ENCODE data around the gene PLAAT4.
A peak's percentile ranks its signal among the peaks of the same experiment; 100 is the strongest.

Gene PLAAT4

DNA sequence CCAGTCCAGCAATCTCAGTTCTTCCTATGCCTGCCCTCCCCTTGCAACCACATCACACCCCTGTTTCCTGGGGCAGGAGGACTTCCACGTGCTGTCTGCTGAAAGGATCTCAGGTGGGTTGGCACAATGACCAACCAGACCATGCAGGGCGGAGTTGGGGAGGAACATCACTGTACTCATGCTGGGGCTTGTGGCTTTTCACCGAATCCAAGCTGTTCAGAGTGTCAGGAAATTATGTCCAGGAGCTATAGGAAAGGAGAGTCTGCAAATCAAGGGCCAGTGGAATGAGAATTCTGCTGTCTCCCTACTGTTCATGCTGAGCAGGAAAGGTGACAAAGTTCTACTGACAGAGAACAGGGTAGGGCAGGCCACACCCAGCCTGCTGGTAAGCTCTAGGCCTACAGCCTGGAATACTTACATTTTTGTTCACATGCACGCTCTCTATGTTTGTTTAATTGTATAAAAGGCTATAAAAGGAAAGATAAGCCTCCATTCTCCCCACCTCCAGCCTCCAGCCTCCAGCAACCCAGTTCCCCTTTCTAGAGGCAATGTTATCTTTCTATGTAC lies 28.3 kb downstream of the PLAAT4 start:
- H3K4me3 ChIP-seq (replicated peaks; ENCODE audit: insufficient read depth, low read length): no peak overlapping the region
- TF ChIP-seq SPI1 (IDR thresholded peaks at IDR 0.05; ENCODE audit: borderline replicate concordance, low read depth): peak; percentile 47
- TF ChIP-seq, protein P1, sequence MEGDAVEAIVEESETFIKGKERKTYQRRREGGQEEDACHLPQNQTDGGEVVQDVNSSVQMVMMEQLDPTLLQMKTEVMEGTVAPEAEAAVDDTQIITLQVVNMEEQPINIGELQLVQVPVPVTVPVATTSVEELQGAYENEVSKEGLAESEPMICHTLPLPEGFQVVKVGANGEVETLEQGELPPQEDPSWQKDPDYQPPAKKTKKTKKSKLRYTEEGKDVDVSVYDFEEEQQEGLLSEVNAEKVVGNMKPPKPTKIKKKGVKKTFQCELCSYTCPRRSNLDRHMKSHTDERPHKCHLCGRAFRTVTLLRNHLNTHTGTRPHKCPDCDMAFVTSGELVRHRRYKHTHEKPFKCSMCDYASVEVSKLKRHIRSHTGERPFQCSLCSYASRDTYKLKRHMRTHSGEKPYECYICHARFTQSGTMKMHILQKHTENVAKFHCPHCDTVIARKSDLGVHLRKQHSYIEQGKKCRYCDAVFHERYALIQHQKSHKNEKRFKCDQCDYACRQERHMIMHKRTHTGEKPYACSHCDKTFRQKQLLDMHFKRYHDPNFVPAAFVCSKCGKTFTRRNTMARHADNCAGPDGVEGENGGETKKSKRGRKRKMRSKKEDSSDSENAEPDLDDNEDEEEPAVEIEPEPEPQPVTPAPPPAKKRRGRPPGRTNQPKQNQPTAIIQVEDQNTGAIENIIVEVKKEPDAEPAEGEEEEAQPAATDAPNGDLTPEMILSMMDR (IDR thresholded peaks at IDR 0.05; ENCODE audit: insufficient read depth, low read length): no peak
- H3K27ac ChIP-seq (replicated peaks): no peak overlapping the region
- no peak for DNase-seq (ENCODE audit: low read depth in 1 of 2, low spot score in 1 of 2)
- no peaks in the 10 kb centered on the region for H3K27me3 ChIP-seq (ENCODE audit: insufficient read depth, poor library complexity, severe bottlenecking)

DNA sequence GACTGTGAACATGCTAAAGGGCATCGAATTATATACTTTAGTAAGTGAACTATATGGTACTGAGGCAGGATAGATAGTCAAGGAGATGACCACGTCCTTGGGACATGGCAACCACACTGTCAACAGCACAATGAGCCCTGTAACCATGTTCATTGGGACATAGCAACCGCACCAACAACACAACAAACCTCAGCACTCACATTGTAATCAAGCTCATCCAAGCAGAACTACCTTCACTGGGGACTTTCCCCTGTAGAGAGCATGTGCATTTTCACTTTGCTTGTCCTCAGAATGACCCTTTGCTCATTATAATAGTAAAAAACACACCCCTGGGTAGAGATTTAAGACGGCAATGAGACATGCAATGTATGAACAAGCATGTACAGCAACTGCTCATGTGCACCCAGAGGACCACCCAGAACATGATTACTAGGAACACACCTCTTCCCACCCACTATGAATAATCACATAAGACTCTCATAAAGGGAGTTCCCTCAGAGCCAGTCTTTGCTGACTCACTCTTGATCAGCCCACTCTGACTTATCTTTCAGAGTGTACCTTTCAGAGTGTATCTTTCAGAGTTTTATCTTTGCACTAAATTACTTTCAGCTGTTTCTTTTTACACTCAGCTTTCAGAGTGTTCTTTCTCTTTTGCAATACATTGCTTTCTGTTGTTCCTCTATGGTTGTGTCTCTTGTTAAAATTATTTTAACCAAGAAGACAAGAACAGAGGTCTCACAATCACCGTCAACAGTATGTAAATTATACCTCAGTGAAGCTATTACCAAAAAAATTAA lies 30.6 kb downstream of the PLAAT4 start:
- Histone ChIP-seq H3K4me3 (replicated peaks; ENCODE audit: insufficient read depth, low read length) (no peak overlapping the region), H3K27ac (replicated peaks) (peak overlapping the region; percentile 36), H3K27me3 (ENCODE audit: insufficient read depth, poor library complexity, severe bottlenecking) (no peaks in the 10 kb centered on the region)
- TF ChIP-seq, protein P2, sequence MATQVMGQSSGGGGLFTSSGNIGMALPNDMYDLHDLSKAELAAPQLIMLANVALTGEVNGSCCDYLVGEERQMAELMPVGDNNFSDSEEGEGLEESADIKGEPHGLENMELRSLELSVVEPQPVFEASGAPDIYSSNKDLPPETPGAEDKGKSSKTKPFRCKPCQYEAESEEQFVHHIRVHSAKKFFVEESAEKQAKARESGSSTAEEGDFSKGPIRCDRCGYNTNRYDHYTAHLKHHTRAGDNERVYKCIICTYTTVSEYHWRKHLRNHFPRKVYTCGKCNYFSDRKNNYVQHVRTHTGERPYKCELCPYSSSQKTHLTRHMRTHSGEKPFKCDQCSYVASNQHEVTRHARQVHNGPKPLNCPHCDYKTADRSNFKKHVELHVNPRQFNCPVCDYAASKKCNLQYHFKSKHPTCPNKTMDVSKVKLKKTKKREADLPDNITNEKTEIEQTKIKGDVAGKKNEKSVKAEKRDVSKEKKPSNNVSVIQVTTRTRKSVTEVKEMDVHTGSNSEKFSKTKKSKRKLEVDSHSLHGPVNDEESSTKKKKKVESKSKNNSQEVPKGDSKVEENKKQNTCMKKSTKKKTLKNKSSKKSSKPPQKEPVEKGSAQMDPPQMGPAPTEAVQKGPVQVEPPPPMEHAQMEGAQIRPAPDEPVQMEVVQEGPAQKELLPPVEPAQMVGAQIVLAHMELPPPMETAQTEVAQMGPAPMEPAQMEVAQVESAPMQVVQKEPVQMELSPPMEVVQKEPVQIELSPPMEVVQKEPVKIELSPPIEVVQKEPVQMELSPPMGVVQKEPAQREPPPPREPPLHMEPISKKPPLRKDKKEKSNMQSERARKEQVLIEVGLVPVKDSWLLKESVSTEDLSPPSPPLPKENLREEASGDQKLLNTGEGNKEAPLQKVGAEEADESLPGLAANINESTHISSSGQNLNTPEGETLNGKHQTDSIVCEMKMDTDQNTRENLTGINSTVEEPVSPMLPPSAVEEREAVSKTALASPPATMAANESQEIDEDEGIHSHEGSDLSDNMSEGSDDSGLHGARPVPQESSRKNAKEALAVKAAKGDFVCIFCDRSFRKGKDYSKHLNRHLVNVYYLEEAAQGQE (IDR thresholded peaks at IDR 0.05; ENCODE audit: insufficient replicate concordance, low read depth): no peak
- TF ChIP-seq SPI1 (IDR thresholded peaks at IDR 0.05; ENCODE audit: borderline replicate concordance, low read depth) (no peak), POLR2AphosphoS5 (IDR thresholded peaks at IDR 0.05; ENCODE audit: low read depth) (no peak), GABPA (IDR thresholded peaks at IDR 0.05; ENCODE audit: low read depth) (no peak)
- TF ChIP-seq, protein P1 (IDR thresholded peaks at IDR 0.05; ENCODE audit: insufficient read depth, low read length): no peak
- peak in 1 of 2 experiments; percentile 25 for DNase-seq (ENCODE audit: low read depth in 1 of 2, low spot score in 1 of 2)

DNA sequence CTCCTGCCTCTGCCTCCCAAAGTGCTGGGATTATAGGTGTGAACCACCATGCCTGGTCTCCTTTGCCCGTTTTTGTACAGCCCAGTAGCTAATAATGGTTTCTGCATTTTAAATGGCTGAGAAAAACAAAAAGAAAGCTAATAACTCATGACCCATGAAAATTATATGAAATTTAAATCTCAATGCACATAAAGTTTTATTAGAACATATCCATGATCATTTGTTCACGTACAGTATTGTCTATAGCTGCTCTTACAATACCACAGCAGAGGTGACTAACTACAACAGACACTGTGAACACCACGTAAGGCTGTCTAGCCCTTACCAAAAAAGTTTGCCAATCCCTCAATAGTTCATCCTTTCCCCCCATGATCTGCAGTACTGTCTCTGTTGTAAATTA lies 33.0 kb downstream of the PLAAT4 start:
- Histone ChIP-seq H3K27ac (replicated peaks) (no peak overlapping the region), H3K4me3 (replicated peaks; ENCODE audit: insufficient read depth, low read length) (no peak overlapping the region), H3K27me3 (ENCODE audit: insufficient read depth, poor library complexity, severe bottlenecking) (no peaks in the 10 kb centered on the region)
- no peak for TF ChIP-seq SPI1 (IDR thresholded peaks at IDR 0.05; ENCODE audit: borderline replicate concordance, low read depth)
- TF ChIP-seq POLR2AphosphoS5 (IDR thresholded peaks at IDR 0.05; ENCODE audit: low read depth): no peak
- no peak for TF ChIP-seq GABPA (IDR thresholded peaks at IDR 0.05; ENCODE audit: low read depth)
- TF ChIP-seq, protein P1 (IDR thresholded peaks at IDR 0.05; ENCODE audit: insufficient read depth, low read length): no peak
- TF ChIP-seq, protein P2 (IDR thresholded peaks at IDR 0.05; ENCODE audit: insufficient replicate concordance, low read depth): no peak
- DNase-seq (ENCODE audit: low read depth in 1 of 2, low spot score in 1 of 2): no peak

All from HL-60 (cell line).